RWPE2 (cell line): ENCODE results near the gene GORAB.

ENCODE experiments used
- ATAC-seq: fragments of 200-7000 bp; cut with Tn5 transposase; 3 replicates; pipeline ENCODE4 v1.9.1; 2021; ENCODE audit warnings: low read depth
- DNase-seq: peaks from one replicate; pipeline ENCODE4 v3.0.0-alpha.2; 2020; ENCODE audit warnings: low spot score
- H3K27ac ChIP-seq: fragments of 450-650 bp; 2 replicates; pipeline ENCODE4 v1.5.1; 2017; ENCODE audit warnings: mild to moderate bottlenecking; ENCODE audit not compliant: poor library complexity, severe bottlenecking
- H3K27me3 ChIP-seq: fragments of 250-450 bp; sonication (Bioruptor Pico); 2 replicates; pipeline ENCODE4 v1.5.1; 2021; ENCODE audit warnings: mild to moderate bottlenecking, moderate library complexity; ENCODE audit not compliant: insufficient read depth, poor library complexity, severe bottlenecking
- H3K36me3 ChIP-seq: fragments of 250-450 bp; sonication (Bioruptor Pico); 2 replicates; pipeline ENCODE4 v1.5.1; 2020; ENCODE audit warnings: low read depth, mild to moderate bottlenecking, moderate library complexity
- H3K4me1 ChIP-seq: fragments of 250-450 bp; sonication (Bioruptor Pico); 2 replicates; pipeline ENCODE4 v1.5.1; 2021; ENCODE audit warnings: mild to moderate bottlenecking, moderate library complexity; ENCODE audit not compliant: insufficient read depth, poor library complexity, severe bottlenecking
- H3K4me3 ChIP-seq: fragments of 250-450 bp; sonication (Bioruptor Pico); 2 replicates; pipeline ENCODE4 v1.5.1; 2021; ENCODE audit warnings: mild to moderate bottlenecking, moderate library complexity; ENCODE audit not compliant: severe bottlenecking
- H3K9me3 ChIP-seq: fragments of 250-450 bp; sonication (Bioruptor Pico); 2 replicates; pipeline ENCODE4 v1.5.1; 2021; ENCODE audit warnings: mild to moderate bottlenecking, moderate library complexity; ENCODE audit not compliant: severe bottlenecking
- CTCF ChIP-seq: fragments of 450-650 bp; IDR thresholded peaks from one replicate; pipeline ENCODE4 v1.5.1; 2017; ENCODE audit warnings: mild to moderate bottlenecking, moderate library complexity; ENCODE audit not compliant: poor library complexity, severe bottlenecking

Gene GORAB

GRCh38 chr1:170593173-170594011 is 61.4 kb downstream of the GORAB start:
- Histone ChIP-seq H3K27me3 (peaks cover 5% of the 10 kb centered on the region), H3K36me3 (no peaks in the 10 kb centered on the region), H3K9me3 (peaks cover 3% of the 10 kb centered on the region), H3K27ac (no peak overlapping the region), H3K4me3 (no peak overlapping the region), H3K4me1 (no peaks in the 10 kb centered on the region)
- ATAC-seq: no peak
- no peak for TF ChIP-seq CTCF
- no peak for DNase-seq

DNA sequence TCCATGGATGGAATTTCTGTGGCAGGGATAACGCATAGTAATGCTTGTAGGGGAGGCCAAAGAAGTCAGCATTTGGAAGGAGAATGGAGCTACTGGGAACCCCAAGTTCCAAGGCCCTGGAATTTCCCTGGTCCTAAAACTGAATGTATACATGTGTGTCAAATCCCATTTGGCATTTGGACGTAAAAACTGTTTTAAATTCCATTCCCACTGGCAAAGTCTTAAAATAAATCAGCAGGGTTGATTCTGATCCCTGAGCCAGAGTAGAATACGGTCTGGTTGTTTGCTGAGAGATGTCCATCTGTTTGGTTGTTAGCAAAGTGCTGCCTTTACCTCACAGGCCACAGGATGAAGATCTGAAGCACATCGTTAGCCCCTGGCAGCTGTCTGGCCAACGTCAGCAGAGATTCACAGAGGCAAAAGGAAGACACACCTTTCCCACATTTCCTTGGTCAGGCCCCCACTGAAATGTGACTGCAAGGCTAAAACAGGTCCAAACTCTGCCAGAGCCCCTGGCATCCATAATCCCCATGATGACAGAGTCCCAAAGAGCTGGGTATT is 62.2 kb downstream of the GORAB start:
- no peak for TF ChIP-seq CTCF
- ATAC-seq (no peak), DNase-seq (no peak)
- no peaks in the 10 kb centered on the region for H3K27me3 ChIP-seq
- H3K36me3 ChIP-seq: no peaks in the 10 kb centered on the region
- no peak overlapping the region for H3K27ac ChIP-seq
- H3K4me1 ChIP-seq: no peaks in the 10 kb centered on the region
- peaks cover 3% of the 10 kb centered on the region for H3K9me3 ChIP-seq
- H3K4me3 ChIP-seq: no peak overlapping the region

DNA sequence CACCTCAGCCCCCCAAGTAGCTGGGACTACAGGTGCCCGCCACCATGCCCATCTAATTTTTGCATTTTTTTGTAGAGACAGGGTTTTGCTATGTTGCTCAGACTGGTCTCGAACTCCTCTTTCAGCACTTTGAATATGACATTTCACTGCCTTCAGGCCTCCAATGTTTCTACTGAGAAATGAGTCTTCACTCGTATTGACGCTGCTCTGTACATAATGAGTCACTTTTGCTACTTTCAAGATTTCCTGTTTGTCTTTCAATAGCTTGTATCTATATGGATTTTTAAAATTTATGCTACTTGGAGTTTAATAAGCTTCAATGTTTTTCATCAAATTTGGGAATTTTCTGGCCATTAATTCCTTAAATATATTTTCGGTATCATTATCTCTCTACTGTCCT is 64.7 kb downstream of the GORAB start:
- Histone ChIP-seq H3K4me3 (no peak overlapping the region), H3K27ac (no peak overlapping the region), H3K36me3 (no peaks in the 10 kb centered on the region), H3K4me1 (no peaks in the 10 kb centered on the region), H3K27me3 (no peaks in the 10 kb centered on the region), H3K9me3 (peaks cover 3% of the 10 kb centered on the region)
- no peak for TF ChIP-seq CTCF
- no peak for DNase-seq
- no peak for ATAC-seq

- TF ChIP-seq CTCF: no peak
- Histone ChIP-seq H3K27ac (no peak overlapping the region), H3K4me1 (no peaks in the 10 kb centered on the region), H3K36me3 (no peaks in the 10 kb centered on the region), H3K4me3 (no peak overlapping the region), H3K27me3 (no peaks in the 10 kb centered on the region), H3K9me3 (peaks cover 3% of the 10 kb centered on the region)
- ATAC-seq: no peak
- no peak for DNase-seq
These were observed 66.7 kb downstream of the GORAB start for GRCh38 chr1:170598618-170599017.

DNA sequence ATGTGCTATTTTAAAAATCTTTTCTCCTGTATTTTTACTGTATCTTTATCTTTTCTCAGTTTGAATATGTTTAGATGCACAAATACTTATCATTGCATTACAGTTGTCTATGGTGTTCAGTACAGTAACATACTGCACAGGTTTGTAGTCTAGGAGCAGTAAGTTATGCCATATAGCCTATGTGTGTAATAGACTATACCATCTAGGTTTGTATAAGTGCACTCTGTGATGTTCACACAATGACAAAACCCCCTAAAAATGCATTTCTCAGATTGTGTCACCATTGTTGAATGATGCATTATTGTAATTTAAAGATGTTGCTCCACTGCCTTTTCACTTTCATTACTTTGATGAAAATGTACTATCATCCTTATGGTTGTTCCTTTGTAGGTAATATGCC is 67.1 kb downstream of the GORAB start:
- no peak for TF ChIP-seq CTCF
- H3K9me3 ChIP-seq: peaks cover 3% of the 10 kb centered on the region
- DNase-seq (no peak), ATAC-seq (no peak)
- H3K27ac ChIP-seq: no peak overlapping the region
- no peaks in the 10 kb centered on the region for H3K4me1 ChIP-seq
- H3K36me3 ChIP-seq: no peaks in the 10 kb centered on the region
- no peaks in the 10 kb centered on the region for H3K27me3 ChIP-seq
- H3K4me3 ChIP-seq: no peak overlapping the region
